ENCODE results near the gene MLF2.

GRCh38 chr12:6782119-6782518, 29.2 kb upstream of the MLF2 start:
- TF ChIP-seq, protein P1, sequence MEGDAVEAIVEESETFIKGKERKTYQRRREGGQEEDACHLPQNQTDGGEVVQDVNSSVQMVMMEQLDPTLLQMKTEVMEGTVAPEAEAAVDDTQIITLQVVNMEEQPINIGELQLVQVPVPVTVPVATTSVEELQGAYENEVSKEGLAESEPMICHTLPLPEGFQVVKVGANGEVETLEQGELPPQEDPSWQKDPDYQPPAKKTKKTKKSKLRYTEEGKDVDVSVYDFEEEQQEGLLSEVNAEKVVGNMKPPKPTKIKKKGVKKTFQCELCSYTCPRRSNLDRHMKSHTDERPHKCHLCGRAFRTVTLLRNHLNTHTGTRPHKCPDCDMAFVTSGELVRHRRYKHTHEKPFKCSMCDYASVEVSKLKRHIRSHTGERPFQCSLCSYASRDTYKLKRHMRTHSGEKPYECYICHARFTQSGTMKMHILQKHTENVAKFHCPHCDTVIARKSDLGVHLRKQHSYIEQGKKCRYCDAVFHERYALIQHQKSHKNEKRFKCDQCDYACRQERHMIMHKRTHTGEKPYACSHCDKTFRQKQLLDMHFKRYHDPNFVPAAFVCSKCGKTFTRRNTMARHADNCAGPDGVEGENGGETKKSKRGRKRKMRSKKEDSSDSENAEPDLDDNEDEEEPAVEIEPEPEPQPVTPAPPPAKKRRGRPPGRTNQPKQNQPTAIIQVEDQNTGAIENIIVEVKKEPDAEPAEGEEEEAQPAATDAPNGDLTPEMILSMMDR (IDR thresholded peaks at IDR 0.05; ENCODE audit: poor library complexity, severe bottlenecking) = no peak
- TF ChIP-seq EZH2 (IDR thresholded peaks at IDR 0.05; ENCODE audit: borderline replicate concordance, insufficient read depth, low read length, poor library complexity, severe bottlenecking) = no peak
- no peak for TF ChIP-seq SMC3 (conservative IDR thresholded peaks at IDR 0.05; ENCODE audit: poor library complexity)
- no peak for TF ChIP-seq RAD21 (conservative IDR thresholded peaks at IDR 0.05)
- TF ChIP-seq EP300 (conservative IDR thresholded peaks at IDR 0.05; ENCODE audit: poor library complexity, severe bottlenecking) = no peak
- TF ChIP-seq POLR2AphosphoS5 (IDR thresholded peaks at IDR 0.05) = no peak
- no peak for TF ChIP-seq REST (IDR thresholded peaks at IDR 0.05; ENCODE audit: borderline replicate concordance)
